Subcutaneous abdominal adipose tissue (tissue), 5 donors: Measurements from ENCODE around the gene RARRES1.

Source experiments
- H3K27ac ChIP-seq: one replicate; pipeline ENCODE4 v1.7.0; 2013; ENCODE audit warnings: low read depth, mild to moderate bottlenecking, inconsistent platforms, low read length, moderate library complexity
- H3K27me3 ChIP-seq, 5 donors: one replicate each; pipeline ENCODE4 v1.7.0; 2013; ENCODE audit warnings: low read length in 5 of 5, inconsistent platforms in 1 of 5; ENCODE audit not compliant: control insufficient read depth in 5 of 5, insufficient read depth in 4 of 5
- H3K36me3 ChIP-seq, 5 donors: one replicate each; pipeline ENCODE4 v1.7.0; 2013; ENCODE audit warnings: low read length in 5 of 5; ENCODE audit not compliant: control insufficient read depth in 5 of 5, insufficient read depth in 5 of 5
- H3K4me1 ChIP-seq, 5 donors: one replicate each; pipeline ENCODE4 v1.7.0; 2013; ENCODE audit warnings: low read length in 5 of 5, mild to moderate bottlenecking in 3 of 5, moderate library complexity in 1 of 5; ENCODE audit not compliant: control insufficient read depth in 5 of 5, insufficient read depth in 5 of 5
- H3K4me3 ChIP-seq, 5 donors: one replicate each; pipeline ENCODE4 v1.7.0; 2013; ENCODE audit warnings: low read length in 5 of 5, low read depth in 1 of 5
- H3K9ac ChIP-seq, 5 donors: one replicate each; pipeline ENCODE4 v1.7.0; 2013; ENCODE audit warnings: low read length in 5 of 5, mild to moderate bottlenecking in 4 of 5, moderate library complexity in 3 of 5
- H3K9me3 ChIP-seq, 5 donors: one replicate each; pipeline ENCODE4 v1.7.0; 2013; ENCODE audit warnings: low read length in 5 of 5; ENCODE audit not compliant: control insufficient read depth in 5 of 5
- donor health status: healthy.
- donor health status: healthy.
- donor health status: healthy.
- donor health status: healthy.
- donor health status: healthy.

Gene RARRES1

GRCh38 chr3:158731938-158732855, at the start of gene RARRES1:
RARRES1 (minus strand) TSS chr3:158732457; CDS start chr3:158732415, 42 bp downstream.
- Histone ChIP-seq H3K9ac (peak within 1 kb of the TSS in 4 of 5 donors; percentile 45 to 81 (median 73)), H3K4me3 (peak within 1 kb of the TSS; percentile 60 to 77 (median 70)), H3K36me3 (peaks cover 0 to 3% (median 0%) of the 10 kb centered on the region in 5 donors), H3K9me3 (peaks cover 0 to 11% (median 9%) of the 10 kb centered on the region in 5 donors), H3K27ac (peak within 1 kb of the TSS; percentile 72), H3K4me1 (peaks cover 8 to 31% (median 22%) of the 10 kb centered on the region in 5 donors), H3K27me3 (no peaks in the 10 kb centered on the region)

GRCh38 chr3:158781849-158782248, 49.6 kb upstream of the RARRES1 start:
- H3K27me3 ChIP-seq = no peaks in the 10 kb centered on the region
- no peak overlapping the region for H3K27ac ChIP-seq
- no peaks in the 10 kb centered on the region for H3K36me3 ChIP-seq
- peaks cover 0 to 7% (median 0%) of the 10 kb centered on the region in 5 donors for H3K4me1 ChIP-seq
- no peaks in the 10 kb centered on the region for H3K9me3 ChIP-seq
- no peak overlapping the region for H3K9ac ChIP-seq
- H3K4me3 ChIP-seq = no peak overlapping the region

- Histone ChIP-seq H3K4me1 (peaks cover 0 to 12% (median 0%) of the 10 kb centered on the region in 5 donors), H3K9ac (no peak overlapping the region), H3K27ac (no peak overlapping the region), H3K9me3 (no peaks in the 10 kb centered on the region), H3K27me3 (no peaks in the 10 kb centered on the region), H3K36me3 (no peaks in the 10 kb centered on the region), H3K4me3 (no peak overlapping the region)
Observed at GRCh38 chr3:158781191-158781590, 48.9 kb upstream of the RARRES1 start.

- Histone ChIP-seq H3K9ac (no peak overlapping the region), H3K4me1 (peaks cover 0 to 12% (median 1%) of the 10 kb centered on the region in 5 donors), H3K4me3 (no peak overlapping the region), H3K36me3 (no peaks in the 10 kb centered on the region), H3K9me3 (no peaks in the 10 kb centered on the region), H3K27me3 (no peaks in the 10 kb centered on the region), H3K27ac (no peak overlapping the region)
Observed at GRCh38 chr3:158780766-158781165, 48.5 kb upstream of the RARRES1 start.

- H3K36me3 ChIP-seq = no peaks in the 10 kb centered on the region
- H3K4me1 ChIP-seq = peaks cover 0 to 12% (median 7%) of the 10 kb centered on the region in 5 donors
- no peak overlapping the region for H3K4me3 ChIP-seq
- no peak overlapping the region for H3K27ac ChIP-seq
- no peaks in the 10 kb centered on the region for H3K9me3 ChIP-seq
- no peak overlapping the region for H3K9ac ChIP-seq
- H3K27me3 ChIP-seq = no peaks in the 10 kb centered on the region
Observed at GRCh38 chr3:158777161-158777873, 45.1 kb upstream of the RARRES1 start.

GRCh38 chr3:158776531-158776930, 44.3 kb upstream of the RARRES1 start:
- H3K36me3 ChIP-seq = no peaks in the 10 kb centered on the region
- H3K9ac ChIP-seq = no peak overlapping the region
- H3K4me3 ChIP-seq = no peak overlapping the region
- no peaks in the 10 kb centered on the region for H3K27me3 ChIP-seq
- H3K27ac ChIP-seq = no peak overlapping the region
- peaks cover 0 to 19% (median 14%) of the 10 kb centered on the region in 5 donors for H3K4me1 ChIP-seq
- H3K9me3 ChIP-seq = no peaks in the 10 kb centered on the region

- Histone ChIP-seq H3K27ac (no peak overlapping the region), H3K4me3 (no peak overlapping the region), H3K9me3 (no peaks in the 10 kb centered on the region), H3K36me3 (no peaks in the 10 kb centered on the region), H3K4me1 (peaks cover 0 to 22% (median 22%) of the 10 kb centered on the region in 5 donors), H3K9ac (no peak overlapping the region), H3K27me3 (no peaks in the 10 kb centered on the region)
Observed at GRCh38 chr3:158775426-158776410, 43.5 kb upstream of the RARRES1 start.

- no peak overlapping the region for H3K9ac ChIP-seq
- no peaks in the 10 kb centered on the region for H3K9me3 ChIP-seq
- no peak overlapping the region for H3K4me3 ChIP-seq
- no peaks in the 10 kb centered on the region for H3K36me3 ChIP-seq
- H3K27ac ChIP-seq = no peak overlapping the region
- no peaks in the 10 kb centered on the region for H3K27me3 ChIP-seq
- peaks cover 0 to 30% (median 24%) of the 10 kb centered on the region in 5 donors for H3K4me1 ChIP-seq
Observed at GRCh38 chr3:158774965-158775364, 42.7 kb upstream of the RARRES1 start.
